HEK293 (cell line): ENCODE data around the gene TMED9.

Experiments used
- YY1 ChIP-seq: fragments of 450-650 bp; formaldehyde crosslinking; IDR thresholded peaks from 2 replicates; pipeline ENCODE4 v1.5.1; 2018; ENCODE audit warnings: missing biosample characterization, missing genetic modification characterization
- ZIC2 ChIP-seq: fragments of 450-650 bp; formaldehyde crosslinking; IDR thresholded peaks from 2 replicates; pipeline ENCODE4 v1.5.1; 2016; ENCODE audit warnings: missing biosample characterization, missing genetic modification characterization
- ZNF121 ChIP-seq: fragments of 450-650 bp; formaldehyde crosslinking; IDR thresholded peaks from 2 replicates; pipeline ENCODE4 v1.5.1; 2016; ENCODE audit warnings: missing biosample characterization, missing genetic modification characterization
- ZNF416 ChIP-seq: fragments of 450-650 bp; formaldehyde crosslinking; IDR thresholded peaks from 2 replicates; pipeline ENCODE4 v1.5.1; 2016; ENCODE audit warnings: missing biosample characterization, missing genetic modification characterization
- TF ChIP-seq, protein P1 (sequence below): fragments of 450-650 bp; formaldehyde crosslinking; IDR thresholded peaks from 2 replicates; pipeline ENCODE4 v1.5.1; 2016; ENCODE audit warnings: missing biosample characterization, missing genetic modification characterization
- TF ChIP-seq, protein P2 (sequence below): fragments of 450-650 bp; formaldehyde crosslinking; IDR thresholded peaks from 2 replicates; pipeline ENCODE4 v1.5.1; 2016; ENCODE audit warnings: missing biosample characterization, missing genetic modification characterization

DNA sequence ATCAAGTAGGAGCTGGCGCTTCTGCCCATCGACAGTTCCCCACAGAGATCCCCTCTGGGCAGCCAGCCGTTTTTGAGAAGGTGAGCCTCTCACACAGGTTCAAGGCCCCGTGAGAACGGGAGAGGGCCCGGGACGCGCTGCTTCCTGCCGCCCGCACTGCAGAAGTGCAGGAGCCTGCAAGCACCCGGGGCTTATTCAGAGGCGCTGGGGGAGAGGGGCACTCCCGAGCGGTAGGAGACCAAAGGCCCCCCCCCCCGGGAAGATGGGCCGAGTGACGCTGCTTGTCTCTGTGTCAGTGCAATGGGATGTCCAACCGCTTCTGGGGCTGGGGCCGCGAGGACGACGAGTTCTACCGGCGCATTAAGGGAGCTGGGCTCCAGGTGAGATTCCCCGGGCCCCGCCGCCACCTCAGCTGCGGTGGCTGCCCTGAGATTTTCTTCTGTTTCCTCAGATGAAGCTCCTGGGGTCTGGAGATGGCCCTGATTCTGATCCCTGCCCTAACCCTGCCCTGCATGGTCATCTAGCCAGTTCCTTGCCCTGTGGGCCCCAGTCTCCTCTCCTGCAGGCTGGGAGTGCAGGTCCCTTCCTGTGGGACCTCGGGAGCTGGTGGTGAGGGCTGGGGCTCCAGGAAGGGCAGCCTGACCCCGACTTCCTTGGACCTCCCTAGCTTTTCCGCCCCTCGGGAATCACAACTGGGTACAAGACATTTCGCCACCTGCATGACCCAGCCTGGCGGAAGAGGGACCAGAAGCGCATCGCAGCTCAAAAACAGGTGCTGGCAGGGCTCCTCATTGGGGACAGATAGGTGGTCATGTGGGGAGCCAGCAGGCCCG is 16.5 kb downstream of the TMED9 start:
- TF ChIP-seq, protein P1, sequence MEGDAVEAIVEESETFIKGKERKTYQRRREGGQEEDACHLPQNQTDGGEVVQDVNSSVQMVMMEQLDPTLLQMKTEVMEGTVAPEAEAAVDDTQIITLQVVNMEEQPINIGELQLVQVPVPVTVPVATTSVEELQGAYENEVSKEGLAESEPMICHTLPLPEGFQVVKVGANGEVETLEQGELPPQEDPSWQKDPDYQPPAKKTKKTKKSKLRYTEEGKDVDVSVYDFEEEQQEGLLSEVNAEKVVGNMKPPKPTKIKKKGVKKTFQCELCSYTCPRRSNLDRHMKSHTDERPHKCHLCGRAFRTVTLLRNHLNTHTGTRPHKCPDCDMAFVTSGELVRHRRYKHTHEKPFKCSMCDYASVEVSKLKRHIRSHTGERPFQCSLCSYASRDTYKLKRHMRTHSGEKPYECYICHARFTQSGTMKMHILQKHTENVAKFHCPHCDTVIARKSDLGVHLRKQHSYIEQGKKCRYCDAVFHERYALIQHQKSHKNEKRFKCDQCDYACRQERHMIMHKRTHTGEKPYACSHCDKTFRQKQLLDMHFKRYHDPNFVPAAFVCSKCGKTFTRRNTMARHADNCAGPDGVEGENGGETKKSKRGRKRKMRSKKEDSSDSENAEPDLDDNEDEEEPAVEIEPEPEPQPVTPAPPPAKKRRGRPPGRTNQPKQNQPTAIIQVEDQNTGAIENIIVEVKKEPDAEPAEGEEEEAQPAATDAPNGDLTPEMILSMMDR (tag by site-specific recombination): no peak
- TF ChIP-seq YY1 (tag by site-specific recombination) (no peak), ZNF121 (tag by site-specific recombination) (no peak), ZIC2 (tag by site-specific recombination) (no peak), ZNF416 (tag by site-specific recombination) (no peak)
- TF ChIP-seq, protein P2, sequence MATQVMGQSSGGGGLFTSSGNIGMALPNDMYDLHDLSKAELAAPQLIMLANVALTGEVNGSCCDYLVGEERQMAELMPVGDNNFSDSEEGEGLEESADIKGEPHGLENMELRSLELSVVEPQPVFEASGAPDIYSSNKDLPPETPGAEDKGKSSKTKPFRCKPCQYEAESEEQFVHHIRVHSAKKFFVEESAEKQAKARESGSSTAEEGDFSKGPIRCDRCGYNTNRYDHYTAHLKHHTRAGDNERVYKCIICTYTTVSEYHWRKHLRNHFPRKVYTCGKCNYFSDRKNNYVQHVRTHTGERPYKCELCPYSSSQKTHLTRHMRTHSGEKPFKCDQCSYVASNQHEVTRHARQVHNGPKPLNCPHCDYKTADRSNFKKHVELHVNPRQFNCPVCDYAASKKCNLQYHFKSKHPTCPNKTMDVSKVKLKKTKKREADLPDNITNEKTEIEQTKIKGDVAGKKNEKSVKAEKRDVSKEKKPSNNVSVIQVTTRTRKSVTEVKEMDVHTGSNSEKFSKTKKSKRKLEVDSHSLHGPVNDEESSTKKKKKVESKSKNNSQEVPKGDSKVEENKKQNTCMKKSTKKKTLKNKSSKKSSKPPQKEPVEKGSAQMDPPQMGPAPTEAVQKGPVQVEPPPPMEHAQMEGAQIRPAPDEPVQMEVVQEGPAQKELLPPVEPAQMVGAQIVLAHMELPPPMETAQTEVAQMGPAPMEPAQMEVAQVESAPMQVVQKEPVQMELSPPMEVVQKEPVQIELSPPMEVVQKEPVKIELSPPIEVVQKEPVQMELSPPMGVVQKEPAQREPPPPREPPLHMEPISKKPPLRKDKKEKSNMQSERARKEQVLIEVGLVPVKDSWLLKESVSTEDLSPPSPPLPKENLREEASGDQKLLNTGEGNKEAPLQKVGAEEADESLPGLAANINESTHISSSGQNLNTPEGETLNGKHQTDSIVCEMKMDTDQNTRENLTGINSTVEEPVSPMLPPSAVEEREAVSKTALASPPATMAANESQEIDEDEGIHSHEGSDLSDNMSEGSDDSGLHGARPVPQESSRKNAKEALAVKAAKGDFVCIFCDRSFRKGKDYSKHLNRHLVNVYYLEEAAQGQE (tag by site-specific recombination): no peak
